Embryonic facial prominence (tissue), 1 donor: ENCODE measurements around the gene XPO4.

Experiments
- DNase-seq: peaks from one replicate; pipeline ENCODE4 v3.0.0-alpha.2; 2016; ENCODE audit errors: extremely low spot score

The XPO4 gene

GRCh38 chr13:20728579-20729311 lies 173.8 kb downstream of the XPO4 start:
- DNase-seq: no peak

GRCh38 chr13:20727856-20728255 lies 174.7 kb downstream of the XPO4 start:
- no peak for DNase-seq
